CD4-positive, alpha-beta T cell (primary cell): Measurements from ENCODE around the gene RAVER1. TPM values are rescaled to one million over a fixed set of nuclear protein-coding genes. Genes with fewer than 3 reads are reported as not detected.
"Not testable (repeated sequence)": the region's sequence is repeated elsewhere in the genome, so short reads cannot be mapped to it uniquely, and the experiment has no call there.

ENCODE experiments used
- ATAC-seq: fragments of 200-7000 bp; cut with Tn5 transposase; one replicate; pipeline ENCODE4 v1.10.0; 2022; ENCODE audit warnings: mild to moderate bottlenecking; ENCODE audit not compliant: poor library complexity
- CTCF ChIA-PET: fragments of 350-600 bp; sonication (Branson Sonifier 250); formaldehyde crosslinking; loops from one replicate; lab custom pipeline; 2021; ENCODE audit warnings: antibody characterized with exemption, inconsistent platforms; lab: Charles Lee
- POLR2A ChIA-PET: fragments of 350-600 bp; sonication (Branson Sonifier 250); formaldehyde crosslinking; loops from one replicate; lab custom pipeline; 2021; ENCODE audit warnings: antibody characterized with exemption, inconsistent platforms; lab: Charles Lee
- DNase-seq, 14 experiments: peaks; one replicate each; pipeline ENCODE4 v3.0.0-alpha.2; 2013 to 2020; ENCODE audit warnings: mixed read lengths in 2 of 14
- H3K27ac ChIP-seq, 2 donors: one replicate each; pipeline versions ENCODE4 v1.5.1 to v1.7.0; 2013; ENCODE audit warnings: low read length in 2 of 2, low read depth in 1 of 2, mild to moderate bottlenecking in 1 of 2
- H3K27me3 ChIP-seq, 2 experiments: 1 replicate in 1 of 2; 2 replicates in 1 of 2; pipeline versions ENCODE4 v1.6.1 to v1.7.0; 2013; ENCODE audit warnings: low read length in 2 of 2, control low read depth in 1 of 2, mild to moderate bottlenecking in 1 of 2, moderate library complexity in 1 of 2; ENCODE audit not compliant: insufficient read depth in 2 of 2, control insufficient read depth in 1 of 2
- H3K36me3 ChIP-seq: one replicate; pipeline ENCODE4 v1.6.1; 2013; ENCODE audit warnings: low read length, control low read depth; ENCODE audit not compliant: insufficient read depth
- H3K4me1 ChIP-seq: one replicate; pipeline ENCODE4 v1.6.1; 2013; ENCODE audit warnings: low read length, control low read depth; ENCODE audit not compliant: insufficient read depth
- H3K4me3 ChIP-seq: one replicate; pipeline ENCODE4 v1.5.1; 2013; ENCODE audit warnings: mild to moderate bottlenecking, low read length, moderate library complexity
- H3K9me3 ChIP-seq, 2 experiments: 1 replicate in 1 of 2; 2 replicates in 1 of 2; pipeline versions ENCODE4 v1.6.1 to v1.7.0; 2013; ENCODE audit warnings: low read length in 2 of 2, mild to moderate bottlenecking in 2 of 2, control low read depth in 1 of 2, moderate library complexity in 1 of 2; ENCODE audit not compliant: control insufficient read depth in 1 of 2, insufficient read depth in 1 of 2
- H3K27ac Mint-ChIP-seq: one replicate; pipeline ENCODE4 v1.8.0; 2020; ENCODE audit warnings: mixed read lengths
- H3K27me3 Mint-ChIP-seq: one replicate; pipeline ENCODE4 v1.8.0; 2021; ENCODE audit warnings: mixed read lengths
- H3K36me3 Mint-ChIP-seq: one replicate; pipeline ENCODE4 v1.8.0; 2021; ENCODE audit warnings: low read depth, mixed read lengths
- H3K4me1 Mint-ChIP-seq: one replicate; pipeline ENCODE4 v1.8.0; 2021; ENCODE audit warnings: low read depth, mixed read lengths
- H3K4me3 Mint-ChIP-seq: one replicate; pipeline ENCODE4 v1.8.0; 2020; ENCODE audit warnings: mild to moderate bottlenecking, mixed read lengths
- H3K9me3 Mint-ChIP-seq: one replicate; pipeline ENCODE4 v1.8.0; 2020; ENCODE audit warnings: mixed read lengths
- CTCF ChIP-seq: fragments of 200-600 bp; IDR thresholded peaks from one replicate; pipeline ENCODE4 v1.8.0; 2022; ENCODE audit warnings: antibody characterized with exemption, mild to moderate bottlenecking
- intact Hi-C, 2 experiments: fragments of 100-400 bp; cut with DNase I in 1 of 2; cut with micrococcal nuclease in 1 of 2; formaldehyde crosslinking; loops; one replicate each; pipeline versions ENCODE4 v1.15.1 to v1.9.0; 2023 to 2025; cut with DNase I, micrococcal nuclease
- total RNA-seq, 174 experiments: library from RNA in 2 of 174; stranded (reverse) in 2 of 174; gene quantifications; one replicate each; pipeline ENCODE4 v1.2.3 and lab custom pipeline; 2021 to 2026

RAVER1 gene
- total RNA-seq, 2 experiments from 2014 or later, result 20.5 to 21.3 TPM

GRCh38 chr19:10284065-10284959 lies 49.0 kb downstream of the RAVER1 start:
- Mint-ChIP-seq H3K4me3 (no peak overlapping the region), H3K9me3 (no peaks in the 10 kb centered on the region), H3K4me1 (peaks cover 40% of the 10 kb centered on the region), H3K27me3 (peaks cover 25% of the 10 kb centered on the region), H3K27ac (no peak overlapping the region), H3K36me3 (peaks cover 34% of the 10 kb centered on the region)
- H3K4me1 ChIP-seq, result peaks cover 36% of the 10 kb centered on the region
- intact Hi-C loops, result no loop called here
- DNase-seq (peak in 1 of 14 experiments; percentile 20), ATAC-seq (no peak)
- H3K36me3 ChIP-seq, result peaks cover 33% of the 10 kb centered on the region
- peaks cover 22 to 26% of the 10 kb centered on the region in 2 experiments for H3K27me3 ChIP-seq
- peaks cover 0 to 18% of the 10 kb centered on the region in 2 experiments for H3K9me3 ChIP-seq
- POLR2A ChIA-PET, result no interaction called here
- TF ChIP-seq CTCF, result no peak
- CTCF ChIA-PET, result interaction anchor here (0.6 to 4.4 kb wide), 2 partner anchors 10 to 14 kb away, joined by 3 to 21 read pairs; partner anchors contain the start of gene ICAM1
- H3K4me3 ChIP-seq, result no peak overlapping the region
- no peak overlapping the region for H3K27ac ChIP-seq

DNA sequence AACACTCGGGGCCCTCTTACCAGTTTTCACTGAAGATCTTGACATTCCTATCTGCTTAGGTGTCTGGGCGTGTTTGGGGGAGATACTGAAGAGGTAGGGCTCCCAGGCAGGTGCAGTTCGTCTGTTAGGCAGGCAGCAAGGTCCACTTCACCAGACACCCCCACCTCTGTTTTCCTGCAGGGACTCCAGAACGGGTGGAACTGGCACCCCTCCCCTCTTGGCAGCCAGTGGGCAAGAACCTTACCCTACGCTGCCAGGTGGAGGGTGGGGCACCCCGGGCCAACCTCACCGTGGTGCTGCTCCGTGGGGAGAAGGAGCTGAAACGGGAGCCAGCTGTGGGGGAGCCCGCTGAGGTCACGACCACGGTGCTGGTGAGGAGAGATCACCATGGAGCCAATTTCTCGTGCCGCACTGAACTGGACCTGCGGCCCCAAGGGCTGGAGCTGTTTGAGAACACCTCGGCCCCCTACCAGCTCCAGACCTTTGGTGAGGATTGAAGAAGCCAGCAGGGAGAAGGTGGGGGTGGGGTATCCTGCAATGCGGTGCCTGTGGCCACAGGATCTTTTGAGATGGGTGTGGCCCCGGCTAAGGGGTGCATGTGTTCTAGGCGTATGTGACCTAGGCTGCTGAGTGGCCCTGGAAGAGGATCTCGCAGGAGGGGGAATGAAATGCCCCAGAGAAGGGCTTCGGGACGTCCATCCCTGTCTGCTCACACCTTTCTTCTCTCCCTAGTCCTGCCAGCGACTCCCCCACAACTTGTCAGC lies 49.8 kb downstream of the RAVER1 start:
- Histone ChIP-seq H3K9me3 (peaks cover 0 to 17% of the 10 kb centered on the region in 2 experiments), H3K4me1 (peaks cover 28% of the 10 kb centered on the region), H3K4me3 (no peak overlapping the region), H3K36me3 (peaks cover 38% of the 10 kb centered on the region), H3K27ac (no peak overlapping the region), H3K27me3 (peaks cover 15 to 18% of the 10 kb centered on the region in 2 experiments)
- POLR2A ChIA-PET, result no interaction called here
- DNase-seq (peak in 1 of 14 experiments; percentile 17), ATAC-seq (no peak)
- Mint-ChIP-seq H3K36me3 (peaks cover 34% of the 10 kb centered on the region), H3K4me1 (peaks cover 32% of the 10 kb centered on the region), H3K27me3 (peaks cover 17% of the 10 kb centered on the region), H3K9me3 (no peaks in the 10 kb centered on the region), H3K4me3 (no peak overlapping the region), H3K27ac (no peak overlapping the region)
- intact Hi-C loops, result no loop called here
- CTCF ChIA-PET, result interaction anchor here (4.4 kb wide), 1 partner anchor 13 kb away, joined by 21 read pairs; the partner anchor contains the start of gene ICAM1
- no peak for TF ChIP-seq CTCF

DNA sequence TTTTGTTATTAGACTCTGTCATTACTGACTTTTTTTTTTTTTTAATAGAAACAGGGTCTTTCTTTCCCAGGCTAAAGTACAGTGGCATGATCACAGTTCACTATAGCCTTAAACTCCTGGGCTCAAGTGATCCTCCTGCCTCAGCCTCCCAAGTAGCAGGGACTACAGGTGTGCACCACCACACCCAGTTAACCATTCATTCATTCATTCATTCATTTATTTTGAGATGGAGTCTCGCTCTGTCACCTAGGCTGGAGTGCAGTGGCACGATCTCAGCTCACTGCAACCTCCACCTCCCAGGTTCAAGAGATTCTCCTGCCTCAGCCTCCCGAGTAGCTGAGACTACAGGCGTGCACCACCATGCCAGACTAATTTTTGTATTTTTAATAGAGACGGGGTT lies 51.3 kb downstream of the RAVER1 start:
- H3K27ac Mint-ChIP-seq, H3K27me3 Mint-ChIP-seq, ATAC-seq, DNase-seq, CTCF ChIA-PET, H3K27ac ChIP-seq, H3K4me3 ChIP-seq, POLR2A ChIA-PET, H3K9me3 ChIP-seq, intact Hi-C loops, H3K27me3 ChIP-seq, H3K9me3 Mint-ChIP-seq, H3K4me3 Mint-ChIP-seq: not testable (repeated sequence)
- peaks cover 46% of the 10 kb centered on the region for H3K36me3 ChIP-seq
- peaks cover 14% of the 10 kb centered on the region for H3K4me1 ChIP-seq
- Mint-ChIP-seq H3K4me1 (peaks cover 20% of the 10 kb centered on the region), H3K36me3 (peaks cover 43% of the 10 kb centered on the region)
